ENCODE measurements around the gene HNRNPA1.
A peak's percentile ranks its signal among the peaks of the same experiment; 100 is the strongest.
"Not testable (repeated sequence)": the region's sequence is repeated elsewhere in the genome, so short reads cannot be mapped to it uniquely, and the experiment has no call there.

Gene HNRNPA1

DNA sequence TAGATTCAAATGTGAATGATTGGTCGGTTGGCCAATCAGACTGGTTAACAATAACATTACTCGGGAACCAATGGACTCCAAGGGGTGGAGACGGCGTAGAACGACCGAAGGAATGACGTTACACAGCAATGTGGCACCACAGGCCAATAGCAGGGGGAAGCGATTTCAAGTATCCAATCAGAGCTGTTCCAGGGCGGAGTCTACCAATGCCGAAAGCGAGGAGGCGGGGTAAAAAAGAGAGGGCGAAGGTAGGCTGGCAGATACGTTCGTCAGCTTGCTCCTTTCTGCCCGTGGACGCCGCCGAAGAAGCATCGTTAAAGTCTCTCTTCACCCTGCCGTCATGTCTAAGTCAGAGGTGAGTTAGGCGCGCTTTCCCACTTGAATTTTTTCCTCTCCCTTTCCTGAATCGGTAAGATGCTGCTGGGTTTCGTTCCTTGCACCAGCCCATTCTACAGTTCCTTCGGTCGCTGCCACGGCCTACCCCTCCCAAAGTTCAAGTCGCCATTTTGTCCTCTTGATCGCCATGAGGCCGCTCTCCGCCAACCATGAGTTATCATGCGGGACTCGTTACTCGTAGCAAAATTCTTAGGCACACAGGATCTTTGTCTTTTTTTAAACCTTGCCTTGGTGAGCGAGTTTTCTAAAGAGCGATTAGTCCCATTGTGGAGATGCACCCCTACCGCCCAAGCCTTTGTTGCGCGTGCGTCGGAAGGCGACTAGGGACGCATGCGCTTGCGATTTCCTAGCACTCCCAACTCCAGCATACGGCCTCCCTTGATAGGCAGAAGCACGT is at the start of gene HNRNPA1:
Gene HNRNPA1 (plus strand): TSS at position 259 of the 793 bp plus-strand sequence. CDS start 82 bp downstream, at position 341.
- DNase-seq = peak; percentile 100

DNA sequence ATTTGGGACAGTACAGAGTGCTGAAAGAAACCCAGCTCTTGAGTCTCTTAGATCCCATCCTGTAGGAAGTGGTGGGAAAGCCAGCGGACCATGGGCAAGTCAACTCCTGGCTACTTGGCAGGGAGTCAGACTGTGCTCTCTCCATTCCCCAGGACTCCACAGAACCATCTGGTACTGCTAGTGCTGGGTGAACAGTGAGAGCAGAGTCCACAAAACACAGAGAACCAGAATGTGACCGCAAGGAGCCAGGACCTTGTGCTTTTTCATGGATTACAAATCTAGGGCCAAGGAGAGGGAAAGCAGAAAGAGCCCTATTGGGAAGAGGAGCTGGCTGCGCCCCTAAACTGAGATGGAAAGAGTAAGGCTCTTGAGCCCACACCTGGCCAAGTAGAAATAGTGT is 49.3 kb upstream of the HNRNPA1 start:
- not testable (repeated sequence) for DNase-seq

DNA sequence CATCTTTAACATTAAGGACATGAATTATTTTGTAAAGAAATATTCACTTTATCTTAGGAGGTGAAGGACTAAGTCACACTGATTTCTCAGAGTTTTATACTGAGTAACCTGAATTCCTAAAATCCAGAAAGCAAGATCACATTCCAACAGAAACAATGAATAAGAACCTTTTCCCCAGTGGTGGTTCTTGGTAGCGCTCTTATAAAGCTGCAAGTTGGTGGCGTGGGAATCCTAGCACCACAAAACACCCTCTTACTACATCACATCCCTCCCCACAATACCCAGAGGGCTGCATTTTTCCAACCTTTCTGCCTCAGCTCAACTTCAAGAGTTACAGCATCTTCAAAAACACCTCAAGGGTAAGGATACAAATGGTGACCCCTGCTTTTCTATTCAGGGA is 47.7 kb upstream of the HNRNPA1 start:
- peak; percentile 32 for DNase-seq

DNA sequence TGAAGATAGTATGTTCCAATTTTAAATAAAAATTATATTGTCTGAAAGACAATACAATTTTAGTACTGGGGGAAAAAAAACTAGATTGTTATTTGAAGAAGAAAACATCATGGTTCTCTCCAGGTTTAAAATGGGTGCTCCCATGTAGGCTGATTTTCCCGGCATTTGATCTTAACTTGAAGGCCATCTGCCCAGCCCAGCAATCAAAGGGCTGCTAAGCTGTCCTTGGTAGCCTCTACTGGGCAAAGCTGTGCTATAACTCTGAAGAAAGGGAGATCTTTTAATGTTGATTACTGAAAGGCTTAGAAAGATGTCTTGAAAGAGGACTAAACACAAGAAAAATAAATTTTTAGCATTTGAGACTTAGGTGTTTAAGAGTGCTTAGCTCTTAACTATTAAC is 42.0 kb upstream of the HNRNPA1 start:
- no peak for DNase-seq

DNA sequence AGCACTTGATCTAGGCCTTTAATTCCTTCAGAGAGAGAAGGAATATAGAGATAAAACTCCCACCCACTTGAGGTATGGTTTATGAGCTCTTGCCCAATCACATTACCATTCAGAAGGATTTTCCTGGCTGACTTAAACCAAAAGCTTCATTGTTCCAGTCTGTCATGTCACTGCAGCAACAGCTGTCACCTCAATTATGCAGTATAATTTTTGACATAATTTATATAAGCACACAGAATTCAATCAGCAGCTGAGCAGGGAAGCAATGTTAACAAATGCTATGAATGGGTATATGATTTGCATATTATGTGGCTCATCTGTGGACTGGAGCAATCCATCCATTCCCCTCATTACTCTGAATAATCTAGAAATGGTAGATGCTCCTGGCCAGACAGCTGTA is 40.9 kb upstream of the HNRNPA1 start:
- DNase-seq = no peak

DNA sequence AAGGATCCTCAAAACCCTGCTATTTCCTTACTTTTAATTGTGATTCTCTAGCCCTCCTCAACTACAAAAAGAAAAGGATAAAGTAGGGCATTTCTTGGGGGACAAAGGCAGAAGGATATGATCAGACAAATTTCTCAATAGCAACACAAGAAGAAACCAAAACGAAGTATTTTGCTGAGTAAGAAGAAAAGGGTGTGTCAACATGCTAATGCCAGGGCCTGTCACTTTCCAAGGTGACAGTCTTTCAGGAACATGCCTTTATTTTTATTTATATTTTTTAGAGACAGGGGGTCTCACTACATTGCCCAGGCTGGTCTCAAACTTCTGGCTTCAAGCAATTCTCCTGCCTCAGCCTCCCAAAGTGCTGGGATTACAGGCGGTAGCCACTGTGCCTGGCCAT is 40.4 kb upstream of the HNRNPA1 start:
- no peak for DNase-seq

DNA sequence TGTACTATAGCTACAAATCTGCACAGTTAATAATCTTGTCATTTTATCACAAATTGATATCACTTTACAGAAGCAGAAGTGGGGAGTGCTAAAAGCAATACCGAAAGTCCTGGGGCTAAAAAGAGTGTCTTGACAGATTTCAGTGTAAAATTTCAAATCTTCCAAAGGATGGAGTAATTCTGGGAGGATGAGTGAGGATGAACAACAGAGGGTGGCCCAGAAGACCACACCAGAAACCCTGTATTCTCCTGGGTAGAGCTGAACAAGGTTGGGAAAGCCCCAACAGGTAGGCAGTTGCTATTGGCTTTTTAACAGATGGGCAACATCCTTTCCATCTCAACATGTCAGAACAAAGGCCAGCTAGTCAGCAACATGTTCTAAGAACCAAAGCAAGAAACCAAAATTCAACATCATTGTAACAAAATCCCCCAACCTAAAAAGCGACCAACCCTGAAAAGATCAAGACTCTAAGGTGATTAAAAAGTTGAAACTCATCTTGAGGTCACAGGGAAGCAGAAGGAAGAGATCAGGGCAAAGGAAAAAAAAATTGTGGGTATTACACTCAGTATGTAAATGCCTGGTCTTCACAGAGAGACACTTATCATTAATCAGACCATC is 39.4 kb upstream of the HNRNPA1 start:
- DNase-seq = no peak

DNA sequence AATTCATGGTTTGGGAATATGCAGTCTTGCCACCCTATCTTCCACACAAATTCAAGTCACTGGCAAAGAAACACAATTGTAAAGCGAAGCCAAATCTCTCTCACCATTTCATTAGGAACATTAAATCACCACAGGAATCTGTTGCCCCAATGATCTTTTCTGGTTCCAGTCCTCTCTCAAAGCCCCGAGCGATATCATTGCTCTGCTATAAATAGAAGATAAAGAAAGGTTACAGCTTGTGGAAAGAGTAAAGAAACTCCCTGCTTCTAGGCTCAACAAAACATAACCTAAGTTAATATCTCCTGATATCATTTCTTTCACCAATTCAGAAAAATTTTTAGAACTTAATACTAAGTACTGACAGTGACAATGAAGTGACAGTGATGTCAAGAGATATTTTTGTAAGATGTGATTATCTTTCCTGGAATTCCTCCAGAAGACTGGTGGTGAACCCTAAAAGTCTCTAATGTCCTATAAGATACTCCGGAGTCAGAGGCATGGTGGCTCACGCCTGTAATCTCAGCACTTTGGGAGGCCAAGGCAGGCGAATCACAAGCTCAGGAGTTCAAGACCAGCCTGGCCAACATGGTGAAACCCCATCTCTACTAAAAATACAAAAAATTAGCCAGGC is 34.4 kb upstream of the HNRNPA1 start:
- DNase-seq = no peak

DNA sequence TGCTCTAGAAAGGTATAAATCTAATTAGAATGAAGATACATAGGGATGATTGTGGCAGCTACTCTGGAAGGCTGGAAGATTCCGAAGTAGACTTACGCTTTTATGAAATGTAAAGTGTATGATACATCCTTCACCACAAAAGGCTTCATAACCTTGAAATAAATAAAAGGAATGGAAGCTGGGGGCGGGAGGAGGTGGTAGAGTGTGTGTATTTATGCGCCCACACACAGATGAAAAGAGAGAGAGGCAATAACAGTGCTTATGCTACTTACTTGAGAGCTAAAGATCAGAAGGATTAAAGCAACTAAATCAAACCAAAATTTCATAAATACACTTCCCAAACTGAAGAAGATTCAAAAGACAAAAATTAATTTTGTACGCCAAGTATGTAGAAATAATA is 31.0 kb upstream of the HNRNPA1 start:
- DNase-seq = no peak

DNA sequence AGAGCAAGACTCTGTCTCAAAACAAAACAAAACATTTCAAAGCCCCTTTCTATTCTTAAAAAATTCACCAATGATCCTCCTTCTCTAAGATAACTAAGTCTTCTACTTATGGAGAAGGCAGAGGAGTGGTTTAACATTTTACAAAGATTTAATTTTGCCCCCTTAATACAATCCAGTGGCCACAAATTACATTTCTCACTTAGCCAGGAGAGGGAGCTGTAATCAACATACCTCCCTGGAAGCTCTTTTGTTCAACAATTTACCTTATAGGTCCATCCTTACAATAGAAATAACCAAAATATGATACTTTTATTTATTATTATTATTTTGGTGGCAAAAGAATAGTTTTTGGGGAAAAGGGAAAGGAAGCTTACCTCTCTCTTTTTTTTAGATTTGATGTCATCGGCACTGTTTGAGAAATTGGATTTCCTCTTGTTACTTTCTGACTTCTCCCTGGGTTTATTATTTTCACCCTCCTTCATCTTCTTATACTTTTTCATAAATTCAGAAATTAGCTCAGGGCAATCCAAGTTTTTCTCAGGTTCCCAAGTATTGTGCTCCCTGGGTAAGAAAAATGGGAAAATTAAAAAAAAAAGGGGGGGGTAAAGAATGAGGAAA is 28.8 kb upstream of the HNRNPA1 start:
- peak; percentile 46 for DNase-seq

DNA sequence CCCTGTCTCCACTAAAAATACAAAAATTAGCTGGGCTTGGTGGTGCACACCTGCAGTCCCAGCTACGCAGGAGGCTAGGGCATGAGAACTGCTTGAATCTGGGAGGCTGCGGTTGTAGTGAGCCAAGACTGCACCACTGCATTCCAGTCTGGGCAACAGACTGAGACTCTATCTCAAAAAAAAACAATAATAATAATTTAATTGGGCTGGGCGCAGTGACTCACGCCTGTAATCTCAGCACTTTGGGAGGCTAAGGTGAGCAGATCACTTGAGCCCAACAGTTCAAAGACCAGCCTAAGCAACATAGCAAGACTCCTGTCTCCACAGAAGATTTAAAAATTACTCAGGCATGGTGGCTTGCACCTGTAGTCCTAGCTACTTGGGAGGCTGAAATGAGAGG is 27.3 kb upstream of the HNRNPA1 start:
- no peak for DNase-seq

DNA sequence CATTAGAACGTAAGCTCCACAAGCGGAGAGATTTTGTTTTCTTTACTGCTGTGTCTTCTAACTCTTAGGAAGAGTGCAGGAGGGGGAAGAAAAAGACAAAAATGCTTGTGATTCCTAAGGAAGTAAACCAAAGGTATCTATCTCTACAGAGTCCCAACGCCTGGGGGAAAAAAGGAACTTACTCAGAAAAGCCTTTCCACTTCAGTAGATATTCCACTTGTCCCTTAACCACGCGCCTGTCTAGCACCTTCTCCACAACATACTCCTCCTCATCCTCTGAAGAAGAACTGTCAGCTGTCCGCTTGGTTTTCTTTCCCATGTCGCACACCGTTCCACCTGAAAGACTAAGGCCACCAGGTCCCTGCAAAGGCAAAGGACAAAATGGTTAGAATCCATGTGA is 23.2 kb upstream of the HNRNPA1 start:
- DNase-seq = no peak

DNA sequence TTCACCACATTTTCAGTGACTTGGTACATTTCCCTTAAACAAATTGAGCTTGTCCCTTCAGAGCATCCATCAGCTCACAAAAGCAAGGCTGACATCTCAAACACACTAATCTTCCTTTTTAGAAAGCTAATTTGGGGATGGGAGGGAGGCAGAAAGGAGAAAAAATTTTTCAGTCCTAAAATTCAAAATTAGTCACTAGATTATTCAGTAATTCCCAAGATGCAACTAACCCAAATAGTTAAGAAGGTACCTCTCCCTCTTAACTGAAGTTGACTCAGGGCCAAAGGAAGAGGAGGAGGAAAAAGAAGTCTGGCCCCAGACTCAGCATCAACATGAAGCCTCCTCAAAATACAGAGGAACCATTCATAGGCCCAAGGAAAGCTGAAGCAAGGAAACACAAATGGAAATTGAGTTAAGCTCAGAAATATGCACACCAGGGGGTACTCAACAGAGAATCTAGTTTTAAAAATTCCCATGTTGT is 22.3 kb upstream of the HNRNPA1 start:
- no peak for DNase-seq

DNA sequence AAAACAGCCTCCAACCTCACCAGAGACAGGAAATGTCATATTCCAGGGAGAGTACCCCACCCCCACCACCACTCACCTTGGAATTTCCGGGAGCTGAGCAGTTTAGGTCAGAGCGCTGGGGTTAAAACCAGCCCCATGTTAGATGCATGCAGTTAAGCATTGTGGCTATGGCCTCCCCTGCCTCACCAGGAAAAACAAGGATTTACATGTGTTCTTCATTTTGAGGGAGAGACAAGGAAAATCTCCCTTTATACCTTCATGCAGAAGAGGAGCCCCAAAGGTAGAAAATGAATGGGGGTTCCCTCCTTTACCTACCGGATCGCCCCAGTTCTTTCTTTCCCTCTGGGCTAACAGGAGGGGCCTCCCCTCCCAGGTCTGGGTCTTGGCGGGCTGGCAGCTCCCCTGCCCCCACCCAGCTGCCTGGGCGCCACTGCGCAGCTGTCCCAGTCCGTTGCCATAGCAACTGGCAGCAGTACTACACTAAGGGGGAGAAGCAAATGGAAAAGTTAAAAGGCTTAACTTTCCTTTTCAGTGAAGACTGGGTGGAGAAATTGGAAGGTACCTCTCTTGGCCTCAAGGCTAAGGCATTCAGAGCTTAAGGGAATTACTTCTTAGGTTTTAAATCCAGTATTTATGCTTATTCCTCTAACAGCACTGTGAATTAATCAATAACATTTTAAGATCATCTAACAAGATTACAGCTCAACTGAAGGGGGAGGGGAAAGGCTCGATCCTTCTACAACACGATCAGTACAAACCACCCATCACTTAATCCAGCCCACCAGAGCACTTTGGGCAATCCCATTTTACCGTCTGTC is 21.1 kb upstream of the HNRNPA1 start:
- DNase-seq = peak; percentile 87

DNA sequence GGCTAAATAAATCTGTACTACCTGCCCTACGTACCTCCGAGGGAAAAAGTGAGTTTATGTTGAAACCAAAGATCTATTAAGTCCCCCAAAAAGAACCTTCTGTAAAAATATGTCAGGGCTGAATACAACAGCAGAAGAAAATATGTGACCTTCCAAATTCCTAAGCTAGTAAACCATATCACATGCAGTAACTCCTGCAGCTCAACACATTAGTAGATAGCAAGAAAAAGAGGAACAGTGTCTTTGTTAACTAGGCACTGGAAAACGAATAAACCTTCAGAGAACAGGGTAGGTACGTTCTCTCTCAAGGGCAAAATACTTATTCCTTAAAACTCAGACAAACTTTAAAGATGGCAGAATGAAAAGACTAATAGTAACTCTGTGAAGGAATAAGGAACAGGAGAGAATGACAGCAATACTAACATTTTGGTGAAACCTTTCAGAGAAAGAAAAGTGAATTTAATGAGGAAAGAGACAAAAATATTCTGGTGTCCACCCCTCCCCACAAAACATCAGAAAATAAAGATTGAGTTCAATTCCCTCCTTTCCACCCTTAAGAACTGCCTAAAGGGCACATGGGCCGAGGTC is 18.6 kb upstream of the HNRNPA1 start:
- no peak for DNase-seq

DNA sequence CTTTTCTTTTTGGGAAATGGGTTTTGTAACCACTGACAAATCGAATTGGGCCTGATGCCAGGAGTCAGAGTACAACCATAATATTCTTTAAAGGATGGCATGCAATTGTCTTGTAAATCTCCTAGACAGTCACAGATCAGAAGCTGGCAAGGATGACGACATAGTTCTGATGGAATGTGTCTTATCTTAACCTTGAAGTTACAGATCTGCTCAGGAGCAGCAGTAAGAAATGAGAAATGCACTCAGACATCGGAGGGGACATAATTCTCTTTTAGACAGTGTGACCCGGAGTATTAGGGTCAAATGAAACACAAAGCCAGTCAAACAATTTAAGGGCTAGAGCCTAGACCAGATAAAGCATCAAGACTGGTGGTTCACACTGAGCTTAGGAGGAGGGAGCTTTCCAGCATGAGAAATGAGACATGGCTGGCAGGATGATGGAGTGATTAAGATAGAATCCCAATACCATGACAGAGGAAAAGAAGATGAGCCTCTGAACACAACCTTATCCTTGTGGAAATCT is 18.1 kb upstream of the HNRNPA1 start:
- DNase-seq = peak; percentile 46

DNA sequence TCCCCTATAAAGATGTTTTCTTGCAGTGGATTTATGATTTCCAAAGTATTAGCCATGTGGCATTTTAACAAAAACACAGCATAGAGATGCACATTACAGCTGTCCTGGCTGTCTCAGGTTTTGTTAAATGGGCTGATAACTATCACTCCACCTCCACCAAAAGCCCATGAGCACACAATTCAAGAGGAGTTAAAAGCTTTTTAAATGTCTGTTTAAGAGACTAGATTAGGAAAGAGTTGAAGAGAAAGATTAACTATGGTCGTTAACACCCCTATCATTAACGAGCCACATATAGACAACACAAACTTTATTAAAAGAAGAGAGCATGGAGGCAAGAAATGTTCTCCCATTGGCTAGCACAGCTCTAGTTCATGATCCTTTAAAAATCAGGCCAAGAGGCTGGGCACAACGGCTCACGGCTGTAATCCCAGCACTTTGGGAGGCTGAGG is 15.1 kb upstream of the HNRNPA1 start:
- no peak for DNase-seq

DNA sequence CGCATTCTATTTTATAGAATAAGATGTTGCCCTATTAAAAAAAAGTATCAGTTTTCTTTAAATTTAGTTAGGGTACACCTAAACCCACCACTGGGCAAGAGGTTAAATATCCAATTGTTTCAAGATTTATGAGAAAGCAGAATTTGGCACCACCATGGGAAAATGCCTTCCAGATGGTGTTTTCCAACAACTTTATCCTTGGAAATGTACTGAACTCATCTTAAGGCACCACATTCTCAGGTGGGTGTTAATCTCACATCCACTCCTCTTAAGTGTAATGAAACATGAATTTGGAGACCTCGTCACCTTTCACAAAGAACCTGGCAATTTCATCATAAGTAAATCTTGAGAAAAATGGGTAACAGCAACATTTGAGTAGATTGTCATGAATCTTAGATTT is 13.7 kb upstream of the HNRNPA1 start:
- DNase-seq = no peak

DNA sequence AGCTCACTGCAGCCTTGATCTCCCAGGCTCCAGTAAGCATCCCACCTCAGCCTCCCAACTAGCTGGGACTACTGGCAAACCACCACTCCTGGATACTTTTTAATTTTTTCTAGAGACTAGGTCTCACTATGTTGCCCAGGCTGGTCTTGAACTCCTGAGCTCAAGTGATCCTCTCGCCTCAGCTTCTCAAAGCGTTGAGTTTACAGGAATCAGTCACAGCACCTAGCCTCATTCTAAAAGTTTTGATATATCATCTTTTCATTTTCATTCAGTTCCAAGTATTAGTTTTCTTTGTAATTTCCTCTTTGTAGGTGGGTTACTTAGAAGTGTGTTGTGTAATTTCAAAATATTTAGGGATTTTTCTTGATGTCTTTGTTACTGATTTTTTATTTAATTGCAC is 10.2 kb upstream of the HNRNPA1 start:
- no peak for DNase-seq

DNA sequence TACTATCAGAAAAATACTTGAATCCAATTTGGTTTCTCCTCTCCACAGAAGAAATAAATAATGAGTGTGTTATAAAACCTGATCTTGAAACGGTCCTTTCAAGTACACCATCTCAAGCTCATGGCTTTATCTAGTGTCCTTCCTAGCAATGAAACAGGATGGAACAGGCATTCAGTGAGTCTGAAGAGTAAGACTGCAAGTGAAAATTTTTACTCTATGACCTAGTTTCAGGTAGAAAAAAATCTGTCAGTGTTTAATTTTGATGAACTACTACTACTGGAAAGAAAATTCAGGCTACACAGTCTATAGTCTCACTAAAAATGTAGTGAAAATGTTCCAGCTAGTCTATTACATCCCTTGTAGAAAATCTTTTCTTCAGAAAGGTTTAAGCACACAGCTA is 8.3 kb upstream of the HNRNPA1 start:
- DNase-seq = no peak

DNA sequence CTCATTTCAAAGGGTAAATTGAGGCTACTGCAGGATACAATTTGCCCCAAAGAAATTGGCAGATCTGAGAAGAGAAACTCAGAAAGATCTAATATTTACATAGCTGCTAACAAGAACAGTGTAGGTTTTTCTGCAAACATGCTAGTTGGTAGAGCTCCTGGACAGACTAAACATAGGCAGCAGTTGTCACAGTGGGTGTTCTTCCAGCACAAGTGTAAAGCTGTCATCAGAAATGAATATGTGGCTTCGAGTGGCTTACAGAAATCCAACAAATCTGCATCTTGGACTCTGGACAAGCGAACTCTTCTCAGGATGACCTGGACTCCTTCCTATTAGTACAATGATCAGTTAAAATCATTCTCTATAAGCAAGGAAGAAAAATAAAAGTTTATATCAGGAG is 6.5 kb upstream of the HNRNPA1 start:
- no peak for DNase-seq

DNA sequence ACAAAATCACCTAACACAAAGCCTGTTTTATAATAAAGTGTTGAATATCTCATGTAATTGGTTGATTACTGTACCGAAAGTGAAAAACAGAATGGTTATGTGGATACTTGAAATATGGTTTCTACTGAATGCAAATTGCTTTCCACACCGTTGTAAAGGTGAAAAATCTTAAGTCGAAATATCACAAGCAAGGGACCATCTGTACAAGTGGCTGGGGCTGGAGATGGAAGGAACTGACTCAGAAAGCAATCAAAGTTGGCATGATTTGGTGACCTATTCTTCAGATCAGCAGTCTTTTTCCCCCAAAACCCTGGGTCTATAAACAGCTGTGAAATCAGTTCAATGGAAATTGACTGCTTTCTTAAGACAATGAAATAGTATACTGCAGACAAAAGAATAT is 4.2 kb upstream of the HNRNPA1 start:
- no peak for DNase-seq
